ENCODE data around the gene TFDP1.

DNA sequence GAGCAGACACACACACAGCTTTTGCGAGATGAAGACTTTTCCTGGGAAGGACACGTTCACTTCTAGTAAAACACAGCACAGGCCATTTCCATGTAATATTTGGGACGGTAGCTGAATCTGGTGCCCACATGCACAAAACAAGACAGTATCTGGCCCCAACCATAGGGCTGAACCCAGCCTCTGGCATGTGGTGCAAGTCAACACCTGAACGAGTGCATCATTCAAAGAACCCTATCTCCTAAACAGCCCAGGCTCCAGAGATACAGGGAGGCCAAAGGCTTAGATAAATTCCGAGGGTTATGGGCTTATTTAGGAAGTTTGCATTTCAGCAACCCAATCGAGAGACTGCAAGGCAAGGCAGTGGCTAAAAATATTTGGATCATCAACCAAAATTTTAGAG is 2.7 kb upstream of the TFDP1 start:
- TF ChIP-seq, protein P1, sequence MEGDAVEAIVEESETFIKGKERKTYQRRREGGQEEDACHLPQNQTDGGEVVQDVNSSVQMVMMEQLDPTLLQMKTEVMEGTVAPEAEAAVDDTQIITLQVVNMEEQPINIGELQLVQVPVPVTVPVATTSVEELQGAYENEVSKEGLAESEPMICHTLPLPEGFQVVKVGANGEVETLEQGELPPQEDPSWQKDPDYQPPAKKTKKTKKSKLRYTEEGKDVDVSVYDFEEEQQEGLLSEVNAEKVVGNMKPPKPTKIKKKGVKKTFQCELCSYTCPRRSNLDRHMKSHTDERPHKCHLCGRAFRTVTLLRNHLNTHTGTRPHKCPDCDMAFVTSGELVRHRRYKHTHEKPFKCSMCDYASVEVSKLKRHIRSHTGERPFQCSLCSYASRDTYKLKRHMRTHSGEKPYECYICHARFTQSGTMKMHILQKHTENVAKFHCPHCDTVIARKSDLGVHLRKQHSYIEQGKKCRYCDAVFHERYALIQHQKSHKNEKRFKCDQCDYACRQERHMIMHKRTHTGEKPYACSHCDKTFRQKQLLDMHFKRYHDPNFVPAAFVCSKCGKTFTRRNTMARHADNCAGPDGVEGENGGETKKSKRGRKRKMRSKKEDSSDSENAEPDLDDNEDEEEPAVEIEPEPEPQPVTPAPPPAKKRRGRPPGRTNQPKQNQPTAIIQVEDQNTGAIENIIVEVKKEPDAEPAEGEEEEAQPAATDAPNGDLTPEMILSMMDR (IDR thresholded peaks at IDR 0.05; ENCODE audit: low read length) = no peak
- no peak for TF ChIP-seq EZH2 (IDR thresholded peaks at IDR 0.05; ENCODE audit: borderline replicate concordance, low read length)
